Chondrocyte (in vitro differentiated cells): Measurements from ENCODE around the gene DISP2. TPM values are rescaled to one million over a fixed set of nuclear protein-coding genes. Genes with fewer than 3 reads are reported as not detected.
A peak's percentile ranks its signal among the peaks of the same experiment; 100 is the strongest.

Experiments
- DNase-seq: peaks from one replicate; pipeline ENCODE4 v3.0.0; 2021; ENCODE audit warnings: mixed read lengths, low spot score
- H3K27ac Mint-ChIP-seq: one replicate; pipeline ENCODE4 v1.8.0; 2021; ENCODE audit warnings: mild to moderate bottlenecking, moderate library complexity, mixed read lengths; ENCODE audit not compliant: unreplicated experiment
- H3K27me3 Mint-ChIP-seq: 2 replicates; pipeline ENCODE4 v1.8.0; 2021; ENCODE audit warnings: low read depth, mixed read lengths
- H3K36me3 Mint-ChIP-seq: 2 replicates; pipeline ENCODE4 v1.8.0; 2021; ENCODE audit warnings: low read depth, mixed read lengths
- H3K4me1 Mint-ChIP-seq: 2 replicates; pipeline ENCODE4 v1.8.0; 2021; ENCODE audit warnings: low read depth, mild to moderate bottlenecking, mixed read lengths
- H3K4me3 Mint-ChIP-seq: one replicate; pipeline ENCODE4 v1.8.0; 2021; ENCODE audit warnings: mild to moderate bottlenecking, moderate library complexity, mixed read lengths; ENCODE audit not compliant: unreplicated experiment
- H3K9me3 Mint-ChIP-seq: 2 replicates; pipeline ENCODE4 v1.8.0; 2021; ENCODE audit warnings: low read depth, mixed read lengths
- total RNA-seq: library from RNA; stranded (reverse); gene quantifications from 3 replicates; pipeline ENCODE4 v1.2.1, GENCODE V29; 2021
- TF ChIP-seq, protein P1 (sequence below): fragments of 200-600 bp; sonication (generic); IDR thresholded peaks from 2 replicates; pipeline ENCODE4 v1.5.0; 2021; ENCODE audit warnings: antibody characterized with exemption, mild to moderate bottlenecking, moderate library complexity

The DISP2 gene
- total RNA-seq, 1 donor from 2014 or later, result 1.4 TPM

DNA sequence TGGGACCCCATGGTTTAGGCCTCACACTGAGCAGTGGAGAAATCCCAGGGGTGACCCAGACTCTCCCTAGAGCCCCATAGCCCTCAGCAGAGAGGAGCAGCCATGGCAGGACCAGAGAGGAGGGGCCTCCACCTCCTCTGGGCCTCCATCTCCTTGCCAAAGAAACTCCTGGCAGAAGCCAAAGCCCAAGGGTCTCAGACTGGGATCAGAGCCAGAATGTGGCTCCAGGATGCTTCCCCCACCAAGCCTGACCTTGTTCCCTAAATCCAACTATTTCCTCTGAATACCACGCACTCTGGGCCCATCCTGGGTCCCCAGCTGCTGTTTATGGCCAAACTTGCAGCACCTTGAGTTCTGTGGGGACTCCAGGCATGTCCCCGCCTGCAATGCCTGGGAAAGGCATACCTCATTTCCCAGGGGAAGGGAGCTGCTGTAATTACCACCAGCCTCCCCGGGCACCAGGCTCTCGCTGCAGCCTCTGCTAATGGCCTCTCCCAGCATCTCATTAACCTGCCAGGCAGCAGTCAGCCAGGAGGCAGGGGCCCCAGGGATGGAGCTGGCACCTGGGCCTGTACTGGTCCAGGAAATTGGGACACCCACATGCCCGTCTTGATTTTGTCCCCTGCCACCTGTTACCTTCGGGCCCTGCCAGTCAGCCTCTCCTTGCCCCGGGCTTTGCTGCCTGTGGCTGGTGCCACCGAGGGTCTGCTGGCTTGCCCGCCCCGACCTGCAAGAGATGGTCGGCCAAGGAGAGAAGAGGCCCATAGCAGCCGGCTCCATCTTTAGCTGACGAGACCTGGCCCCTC, 21.9 kb upstream of the DISP2 start:
- peak overlapping the region; percentile 19 for H3K4me3 Mint-ChIP-seq
- peak overlapping the region; percentile 95 for H3K27ac Mint-ChIP-seq
- DNase-seq, result no peak
- TF ChIP-seq, protein P1, sequence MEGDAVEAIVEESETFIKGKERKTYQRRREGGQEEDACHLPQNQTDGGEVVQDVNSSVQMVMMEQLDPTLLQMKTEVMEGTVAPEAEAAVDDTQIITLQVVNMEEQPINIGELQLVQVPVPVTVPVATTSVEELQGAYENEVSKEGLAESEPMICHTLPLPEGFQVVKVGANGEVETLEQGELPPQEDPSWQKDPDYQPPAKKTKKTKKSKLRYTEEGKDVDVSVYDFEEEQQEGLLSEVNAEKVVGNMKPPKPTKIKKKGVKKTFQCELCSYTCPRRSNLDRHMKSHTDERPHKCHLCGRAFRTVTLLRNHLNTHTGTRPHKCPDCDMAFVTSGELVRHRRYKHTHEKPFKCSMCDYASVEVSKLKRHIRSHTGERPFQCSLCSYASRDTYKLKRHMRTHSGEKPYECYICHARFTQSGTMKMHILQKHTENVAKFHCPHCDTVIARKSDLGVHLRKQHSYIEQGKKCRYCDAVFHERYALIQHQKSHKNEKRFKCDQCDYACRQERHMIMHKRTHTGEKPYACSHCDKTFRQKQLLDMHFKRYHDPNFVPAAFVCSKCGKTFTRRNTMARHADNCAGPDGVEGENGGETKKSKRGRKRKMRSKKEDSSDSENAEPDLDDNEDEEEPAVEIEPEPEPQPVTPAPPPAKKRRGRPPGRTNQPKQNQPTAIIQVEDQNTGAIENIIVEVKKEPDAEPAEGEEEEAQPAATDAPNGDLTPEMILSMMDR, result no peak
- peaks cover 3% of the 10 kb centered on the region for H3K36me3 Mint-ChIP-seq
- no peaks in the 10 kb centered on the region for H3K9me3 Mint-ChIP-seq
- H3K27me3 Mint-ChIP-seq, result no peaks in the 10 kb centered on the region
- H3K4me1 Mint-ChIP-seq, result peaks cover 95% of the 10 kb centered on the region

DNA sequence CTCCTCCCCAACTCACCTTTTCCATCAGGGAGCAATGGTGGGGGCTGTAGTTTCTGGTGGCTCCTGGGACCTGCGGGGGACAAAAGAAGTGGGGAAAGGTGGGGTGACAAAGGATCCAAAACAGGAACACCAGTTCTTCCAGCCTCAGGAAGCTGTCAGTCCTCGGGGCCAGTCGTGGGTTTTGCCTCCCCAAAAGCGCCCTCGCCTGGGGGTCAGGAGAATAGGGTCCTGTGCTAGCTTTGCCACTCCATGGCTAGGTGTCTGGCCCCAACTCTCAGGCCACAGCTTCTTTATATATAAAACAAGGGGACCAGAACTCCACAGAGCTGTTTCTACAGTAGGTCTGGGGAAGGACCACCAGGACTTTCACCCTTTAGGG, 21.3 kb upstream of the DISP2 start:
- TF ChIP-seq, protein P1, result peak; percentile 35
- DNase-seq, result no peak
- Mint-ChIP-seq H3K4me1 (peaks cover 99% of the 10 kb centered on the region), H3K36me3 (peaks cover 3% of the 10 kb centered on the region), H3K9me3 (no peaks in the 10 kb centered on the region), H3K4me3 (no peak overlapping the region), H3K27ac (peak overlapping the region; percentile 100), H3K27me3 (no peaks in the 10 kb centered on the region)

DNA sequence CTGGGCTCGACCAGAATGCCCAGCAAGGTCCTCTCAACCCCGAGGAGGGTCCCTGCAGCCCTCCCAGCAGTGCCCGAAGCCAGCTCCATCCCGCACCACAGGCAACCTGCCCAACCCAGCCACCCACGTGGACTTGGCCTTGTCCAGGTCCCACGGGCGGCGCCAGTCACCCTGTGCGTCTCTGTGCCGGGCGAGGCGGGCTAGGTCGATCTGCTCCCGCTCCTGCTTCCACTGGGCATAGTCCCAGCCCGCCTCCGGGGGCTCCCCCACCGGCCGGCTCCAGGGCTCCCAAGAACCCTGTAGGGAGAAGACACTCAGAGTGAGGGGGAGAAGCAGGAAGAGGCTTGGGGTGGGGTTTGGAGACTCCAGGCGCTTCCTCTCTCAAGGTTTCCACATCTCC, 20.4 kb upstream of the DISP2 start:
- Mint-ChIP-seq H3K4me1 (peaks cover 97% of the 10 kb centered on the region), H3K27me3 (no peaks in the 10 kb centered on the region), H3K27ac (peak overlapping the region; percentile 100), H3K4me3 (peak overlapping the region; percentile 73), H3K36me3 (peaks cover 3% of the 10 kb centered on the region), H3K9me3 (no peaks in the 10 kb centered on the region)
- TF ChIP-seq, protein P1, result no peak
- DNase-seq, result peak; percentile 95

DNA sequence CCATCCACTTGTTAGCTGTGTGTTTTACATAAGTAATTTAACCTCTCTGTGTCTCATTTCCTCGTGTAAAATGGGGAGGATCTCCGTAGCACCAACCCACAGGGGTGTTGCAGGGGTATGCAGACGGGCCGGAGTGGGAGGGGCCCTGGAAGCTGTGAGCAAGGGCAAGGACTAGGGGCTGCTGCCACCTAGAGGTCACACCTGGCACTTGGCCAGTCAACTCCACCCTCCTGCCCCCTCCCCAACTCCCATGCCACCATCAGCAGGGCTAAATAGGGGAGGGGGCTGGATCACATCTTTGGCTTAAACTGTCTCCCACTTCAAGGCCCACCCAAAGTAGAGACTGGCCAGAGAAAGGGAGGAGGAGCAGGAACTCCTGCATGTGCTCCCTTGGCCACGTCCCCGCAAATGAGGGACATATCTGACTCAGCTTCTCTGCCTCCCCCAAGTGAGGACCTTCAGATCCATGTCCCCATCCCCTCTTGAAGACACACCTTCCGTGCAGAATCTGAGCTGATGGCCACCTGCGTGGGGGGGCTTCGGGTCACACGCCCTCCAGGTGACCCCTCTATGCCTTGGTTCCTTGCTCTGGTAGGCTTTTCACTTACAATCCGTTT, 19.9 kb upstream of the DISP2 start:
- TF ChIP-seq, protein P1, result peak; percentile 97
- Mint-ChIP-seq H3K4me1 (peaks cover 96% of the 10 kb centered on the region), H3K36me3 (peaks cover 3% of the 10 kb centered on the region), H3K27me3 (no peaks in the 10 kb centered on the region), H3K9me3 (no peaks in the 10 kb centered on the region), H3K27ac (peak overlapping the region; percentile 100), H3K4me3 (peak overlapping the region; percentile 73)
- DNase-seq, result no peak

DNA sequence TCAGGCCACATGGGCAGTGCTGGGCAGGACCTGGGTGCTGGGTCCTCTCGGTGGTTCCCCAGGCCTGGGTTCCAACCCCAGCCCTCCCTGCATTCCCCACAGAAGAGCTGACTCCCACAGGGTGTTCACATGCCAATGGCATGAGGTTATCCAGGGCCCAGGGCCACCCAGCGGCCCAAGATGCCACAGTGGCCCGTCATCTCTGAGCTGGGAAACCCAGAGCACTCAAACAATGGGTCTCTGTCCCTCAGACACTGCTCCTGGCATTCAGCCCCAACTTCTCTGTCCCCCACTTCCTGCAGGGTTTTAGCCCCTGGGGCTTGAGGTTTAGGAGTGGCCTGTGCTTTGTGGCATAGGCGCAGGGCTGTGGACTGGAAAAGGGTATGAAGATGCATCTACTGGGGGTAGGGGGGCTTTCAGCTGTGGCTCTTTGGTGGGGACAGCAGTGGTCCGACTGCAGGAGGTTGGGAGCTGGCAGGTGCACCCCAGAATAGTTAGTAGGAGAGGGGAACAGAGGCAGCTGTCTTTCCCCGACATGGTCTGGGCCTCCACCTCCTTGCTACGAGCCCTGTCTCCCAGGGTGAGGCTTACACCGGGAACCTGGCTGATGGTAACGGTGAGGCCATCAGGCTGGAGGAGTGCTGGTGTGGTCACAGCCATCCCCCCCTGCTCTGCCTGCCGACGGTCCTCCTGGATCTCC, 18.9 kb upstream of the DISP2 start:
- TF ChIP-seq, protein P1, result no peak
- peaks cover 3% of the 10 kb centered on the region for H3K36me3 Mint-ChIP-seq
- peak overlapping the region; percentile 73 for H3K4me3 Mint-ChIP-seq
- H3K9me3 Mint-ChIP-seq, result no peaks in the 10 kb centered on the region
- H3K4me1 Mint-ChIP-seq, result peaks cover 96% of the 10 kb centered on the region
- no peaks in the 10 kb centered on the region for H3K27me3 Mint-ChIP-seq
- no peak for DNase-seq
- H3K27ac Mint-ChIP-seq, result peak overlapping the region; percentile 100
